Ovary (tissue), 9 donors: Measurements from ENCODE around the gene EPB41L4B. TPM values are rescaled to one million over a fixed set of nuclear protein-coding genes. Genes with fewer than 3 reads are reported as not detected.

Source experiments
- DNase-seq, 5 donors: peaks; one replicate each; pipeline ENCODE4 v3.0.0-alpha.2; 2019 to 2020
- H3K27ac ChIP-seq, 2 donors: fragments of 200-600 bp; one replicate each; pipeline versions ENCODE4 v1.5.1 to v1.8.0; 2019 to 2022
- H3K27me3 ChIP-seq: fragments of 200-600 bp; one replicate; pipeline ENCODE4 v1.8.0; 2022
- H3K36me3 ChIP-seq: fragments of 200-600 bp; sonication (generic); one replicate; pipeline ENCODE4 v1.5.1; 2019
- H3K4me1 ChIP-seq: one replicate; pipeline ENCODE4 v1.8.1; 2013; ENCODE audit warnings: mild to moderate bottlenecking, moderate library complexity; ENCODE audit not compliant: insufficient read depth
- H3K4me3 ChIP-seq: fragments of 200-600 bp; sonication (generic); one replicate; pipeline ENCODE4 v1.5.1; 2017
- H3K9me3 ChIP-seq, 2 donors: fragments of 200-600 bp in 1 of 2; sonication (generic) in 1 of 2; one replicate each; pipeline versions ENCODE4 v1.5.1 to v1.8.1; 2013 to 2019; ENCODE audit warnings: mild to moderate bottlenecking in 1 of 2, moderate library complexity in 1 of 2
- CTCF ChIP-seq, 3 donors: fragments of 450-650 bp in 2 of 3; fragments of 200-600 bp in 1 of 3; IDR thresholded peaks; one replicate each; pipeline versions ENCODE4 v1.5.1 to v1.8.0; 2016 to 2022; ENCODE audit warnings: antibody characterized with exemption in 3 of 3, mild to moderate bottlenecking in 1 of 3
- EP300 ChIP-seq: sonication (generic); formaldehyde crosslinking; IDR thresholded peaks from one replicate; pipeline ENCODE4 v1.6.1; 2017; ENCODE audit warnings: antibody characterized with exemption
- POLR2A ChIP-seq: fragments of 450-650 bp; IDR thresholded peaks from one replicate; pipeline ENCODE4 v1.6.1; 2017; ENCODE audit warnings: antibody characterized with exemption, mild to moderate bottlenecking, moderate library complexity
- WGBS, 3 donors: extraction: QIAGEN DNeasy Blood & Tissue Kit in 1 of 3; methylation state at CpG; one replicate each; pipeline versions ENCODE4 v1.1.5 to v1.1.7; 2013 to 2017; 5-methylcytosine and 5-hydroxymethylcytosine counted together
- intact Hi-C, 4 donors: fragments of 100-400 bp; cut with DNase I; formaldehyde crosslinking; loops; one replicate each; pipeline versions ENCODE4 v1.11.0 to v1.15.1; 2022 to 2023
- polyA plus RNA-seq, 2 donors: library from polyadenylated mRNA; stranded (reverse); fragments of 200-250 nt in 1 of 2; fragments of 350-450 nt in 1 of 2; fragmentation: Illumina TruSeq in 1 of 2; extraction: RNeasy Lipid Tissue Mini Kit (QIAGEN cat#74804) in 1 of 2; gene quantifications; one replicate each; pipeline ENCODE4 v1.2.3, GENCODE V29; 2013 to 2014
- total RNA-seq, 7 donors: library from RNA; depleted of rRNA in 2 of 7; stranded (reverse); fragments of >200 nt in 2 of 7; fragmentation: NEBNext Ultra II Directional in 3 of 7; extraction: Animal tissue kit (Norgen Biotek cat#: 25700) in 3 of 7; gene quantifications; one replicate each; pipeline versions ENCODE4 v1.1.0 to v1.2.4, GENCODE V29; 2016 to 2023
- donor health status: DM: no; HTN: no; CAD: no; lungs with moderate emphysema.
- donor health status: DM: no; HTN: no; CAD: no.
- donor health status: Bipolar disorder and iron deficiency.
- donor health status: DM: yes; HTN: yes; CAD: no.
- donor health status: DM: no; HTN: no; CAD: no.
- donor health status: DM: yes; HTN: yes; CAD: no.

The EPB41L4B gene
- total and polyA plus RNA-seq, 9 donors, result 8.3 to 34.3 (median 14.0) TPM

GRCh38 chr9:109254317-109254716 is 66.5 kb downstream of the EPB41L4B start:
- 15 to 35% (median 15%) methylated on average over 4 of the region's 4 CpGs for whole genome bisulfite sequencing, 3 donors
- TF ChIP-seq POLR2A (no peak), EP300 (no peak), CTCF (IDR thresholded peaks at IDR 0.05) (no peak)
- Histone ChIP-seq H3K9me3 (no peaks in the 10 kb centered on the region), H3K27me3 (no peaks in the 10 kb centered on the region), H3K36me3 (no peaks in the 10 kb centered on the region), H3K4me3 (no peak overlapping the region), H3K4me1 (peaks cover 23% of the 10 kb centered on the region), H3K27ac (peak overlapping the region; percentile 18 to 88)
- intact Hi-C loops, result loop anchor here in 2 of 4 donors (5.0 kb wide), 2 partner anchors 58 to 63 kb away; no protein-coding TSS in a partner anchor
- no peak for DNase-seq

GRCh38 chr9:109253637-109254284 is 67.1 kb downstream of the EPB41L4B start:
- Histone ChIP-seq H3K4me3 (no peak overlapping the region), H3K36me3 (no peaks in the 10 kb centered on the region), H3K9me3 (no peaks in the 10 kb centered on the region), H3K4me1 (peaks cover 23% of the 10 kb centered on the region), H3K27ac (peak overlapping the region; percentile 18 to 88), H3K27me3 (no peaks in the 10 kb centered on the region)
- WGBS, 3 donors, result 22 to 42% (median 24%) methylated on average over 7 of the region's 7 CpGs
- peak in 1 of 5 donors; percentile 43 for DNase-seq
- intact Hi-C loops, result loop anchor here in 2 of 4 donors (5.0 kb wide), 2 partner anchors 59 to 64 kb away; no protein-coding TSS in a partner anchor
- TF ChIP-seq CTCF (IDR thresholded peaks at IDR 0.05) (no peak), EP300 (no peak), POLR2A (no peak)

GRCh38 chr9:109253241-109253636 is 67.6 kb downstream of the EPB41L4B start:
- Histone ChIP-seq H3K9me3 (no peaks in the 10 kb centered on the region), H3K27ac (peak overlapping the region in 1 of 2 donors; percentile 88), H3K27me3 (no peaks in the 10 kb centered on the region), H3K4me1 (peaks cover 23% of the 10 kb centered on the region), H3K36me3 (no peaks in the 10 kb centered on the region), H3K4me3 (no peak overlapping the region)
- no peak for DNase-seq
- TF ChIP-seq EP300 (no peak), POLR2A (no peak), CTCF (IDR thresholded peaks at IDR 0.05) (no peak)
- intact Hi-C loops, result loop anchor here in 2 of 4 donors (5.0 kb wide), 2 partner anchors 59 to 64 kb away; no protein-coding TSS in a partner anchor
- 85 to 92% (median 85%) methylated on average over 11 of the region's 11 CpGs for WGBS, 3 donors

- no peak for TF ChIP-seq CTCF (IDR thresholded peaks at IDR 0.05)
- TF ChIP-seq POLR2A, result no peak
- TF ChIP-seq EP300, result no peak
- DNase-seq, result no peak
- 95 to 98% (median 97%) methylated on average over 7 of the region's 7 CpGs for WGBS, 3 donors
- Histone ChIP-seq H3K4me1 (peaks cover 23% of the 10 kb centered on the region), H3K9me3 (no peaks in the 10 kb centered on the region), H3K4me3 (no peak overlapping the region), H3K27ac (peak overlapping the region; percentile 70 to 88), H3K27me3 (no peaks in the 10 kb centered on the region), H3K36me3 (no peaks in the 10 kb centered on the region)
- intact Hi-C loops, result loop anchor here in 2 of 4 donors (5.0 kb wide), 2 partner anchors 60 to 65 kb away; no protein-coding TSS in a partner anchor
These were observed 68.6 kb downstream of the EPB41L4B start for GRCh38 chr9:109252291-109252690.
